Forelimb muscle (tissue), 1 donor: Measurements from ENCODE around the gene CBFA2T2. TPM values are rescaled to one million over a fixed set of nuclear protein-coding genes. Genes with fewer than 3 reads are reported as not detected.
A peak's percentile ranks its signal among the peaks of the same experiment; 100 is the strongest.
"Not testable (repeated sequence)": the region's sequence is repeated elsewhere in the genome, so short reads cannot be mapped to it uniquely, and the experiment has no call there.

Experiments
- DNase-seq: peaks from one replicate; pipeline ENCODE4 v3.0.0-alpha.2; 2013; ENCODE audit warnings: low read depth
- polyA plus RNA-seq: library from polyadenylated mRNA; unstranded; fragments of 120-200 nt; gene quantifications from one replicate; pipeline ENCODE4 v1.2.1, GENCODE V29; 2013; ENCODE audit not compliant: insufficient read length

CBFA2T2 gene
- polyA plus RNA-seq, 1 donor, result 17.5 TPM

GRCh38 chr20:33549229-33549999 lies 59.5 kb downstream of the CBFA2T2 start:
- no peak for DNase-seq

GRCh38 chr20:33551778-33552177 lies 61.9 kb downstream of the CBFA2T2 start:
- DNase-seq, result no peak

GRCh38 chr20:33552519-33552918 lies 62.6 kb downstream of the CBFA2T2 start:
- DNase-seq, result no peak

- DNase-seq, result no peak
Measured at GRCh38 chr20:33553516-33553915, 63.6 kb downstream of the CBFA2T2 start.

GRCh38 chr20:33554914-33555420 lies 65.1 kb downstream of the CBFA2T2 start:
- no peak for DNase-seq

DNA sequence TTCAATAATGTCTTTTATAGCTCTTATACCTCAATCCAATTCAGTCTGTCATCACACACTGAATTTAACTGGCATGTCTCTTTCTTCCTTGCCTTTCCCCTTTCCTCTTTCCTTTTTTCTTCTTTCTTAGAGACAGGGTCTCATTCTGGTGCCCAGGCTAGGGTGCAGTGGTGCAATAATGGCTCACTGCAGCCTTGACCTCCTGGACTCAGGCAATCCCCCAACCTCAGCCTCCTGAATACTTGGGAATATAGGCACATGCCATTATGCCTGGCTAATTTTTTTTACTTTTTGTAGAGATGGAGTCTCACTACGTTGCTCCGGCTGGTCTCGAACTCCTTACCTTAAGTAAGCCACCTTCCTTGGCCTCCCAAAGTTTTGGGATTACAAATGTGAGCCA lies 65.9 kb downstream of the CBFA2T2 start:
- DNase-seq, result no peak

- no peak for DNase-seq
Measured at GRCh38 chr20:33556246-33556645, 66.3 kb downstream of the CBFA2T2 start.

- no peak for DNase-seq
Measured at GRCh38 chr20:33558348-33559144, 68.7 kb downstream of the CBFA2T2 start.

DNA sequence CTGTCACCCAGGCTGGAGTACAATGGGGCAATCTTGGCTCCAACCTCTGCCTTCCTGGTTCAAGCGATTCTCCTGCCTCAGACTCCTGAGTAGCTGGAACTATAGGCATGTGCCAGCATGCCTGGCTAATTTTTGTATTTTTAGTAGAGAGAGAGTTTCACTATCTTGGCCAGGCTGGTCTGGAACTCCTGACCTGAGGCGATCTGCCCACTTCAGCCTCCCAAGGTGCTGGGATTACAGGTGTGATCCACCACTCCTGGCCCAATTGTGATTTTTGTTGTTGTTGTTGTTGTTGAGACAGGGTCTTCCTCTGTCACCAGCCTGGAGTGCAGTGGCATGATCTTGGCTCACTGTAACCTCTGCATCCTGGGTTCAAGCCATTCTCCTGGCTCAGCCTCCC lies 69.3 kb downstream of the CBFA2T2 start:
- no peak for DNase-seq

GRCh38 chr20:33560026-33560425 lies 70.1 kb downstream of the CBFA2T2 start:
- DNase-seq, result no peak

DNA sequence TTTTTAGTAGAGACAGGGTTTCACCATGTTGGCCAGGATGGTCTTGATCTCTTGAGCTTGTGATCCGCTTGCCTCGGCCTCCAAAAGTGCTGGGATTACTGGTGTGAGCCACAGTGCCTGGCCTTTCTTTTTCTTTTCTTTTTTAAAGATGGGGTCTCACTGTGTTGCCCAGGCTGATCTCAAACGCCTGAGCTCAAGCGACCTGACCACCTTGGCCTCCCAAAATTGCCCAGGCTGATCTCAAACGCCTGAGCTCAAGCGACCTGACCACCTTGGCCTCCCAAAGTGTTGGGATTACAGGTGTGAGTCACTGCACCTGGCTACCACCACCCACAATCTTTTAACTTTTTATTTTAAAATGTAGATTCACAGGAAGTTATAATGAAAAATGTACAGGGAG lies 71.2 kb downstream of the CBFA2T2 start:
- DNase-seq, result not testable (repeated sequence)

- peak; percentile 90 for DNase-seq
Measured at GRCh38 chr20:33561692-33562601, 72.1 kb downstream of the CBFA2T2 start.

DNA sequence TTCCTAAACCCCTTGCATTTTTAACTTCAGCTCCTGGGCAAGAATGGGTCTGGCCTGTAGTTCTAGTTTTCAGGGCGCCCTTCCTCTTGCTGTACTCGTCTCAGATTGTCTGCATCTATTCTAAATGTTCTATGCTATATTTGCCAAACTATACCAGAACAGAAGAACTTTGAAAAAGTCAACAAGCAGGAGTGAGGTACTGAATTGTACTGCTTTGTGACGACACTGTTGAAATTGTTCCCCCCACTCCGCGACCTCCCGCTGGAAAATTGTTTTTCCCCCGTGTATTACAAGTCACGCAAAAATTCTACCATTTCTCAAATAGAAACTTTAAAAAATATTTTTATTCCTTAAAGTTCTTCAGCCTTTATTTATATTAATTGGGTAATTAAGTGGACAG lies 73.9 kb downstream of the CBFA2T2 start:
- DNase-seq, result no peak

GRCh38 chr20:33566781-33567603 lies 77.1 kb downstream of the CBFA2T2 start:
- no peak for DNase-seq

DNA sequence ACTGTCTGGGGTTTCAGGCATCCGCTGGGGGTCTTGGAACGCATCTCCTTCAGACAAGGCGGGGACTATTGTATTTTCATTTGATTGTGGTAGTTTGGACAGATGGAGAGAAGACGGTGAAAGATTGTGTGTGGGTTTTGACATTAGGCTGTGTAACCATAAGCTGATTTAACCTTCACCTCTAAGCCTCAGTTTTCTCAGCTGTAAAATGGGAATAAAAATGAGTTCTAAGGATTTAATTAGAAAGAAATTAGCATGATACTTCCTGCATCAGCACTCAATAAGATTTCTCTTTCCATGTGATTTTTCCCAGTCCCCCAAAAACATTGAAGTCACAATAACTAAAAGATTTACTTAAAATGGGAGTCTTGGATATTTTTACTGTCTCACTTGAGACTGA lies 78.1 kb downstream of the CBFA2T2 start:
- DNase-seq, result no peak

- no peak for DNase-seq
Measured at GRCh38 chr20:33568378-33568777, 78.5 kb downstream of the CBFA2T2 start.

- no peak for DNase-seq
Measured at GRCh38 chr20:33568868-33569801, 79.2 kb downstream of the CBFA2T2 start.

DNA sequence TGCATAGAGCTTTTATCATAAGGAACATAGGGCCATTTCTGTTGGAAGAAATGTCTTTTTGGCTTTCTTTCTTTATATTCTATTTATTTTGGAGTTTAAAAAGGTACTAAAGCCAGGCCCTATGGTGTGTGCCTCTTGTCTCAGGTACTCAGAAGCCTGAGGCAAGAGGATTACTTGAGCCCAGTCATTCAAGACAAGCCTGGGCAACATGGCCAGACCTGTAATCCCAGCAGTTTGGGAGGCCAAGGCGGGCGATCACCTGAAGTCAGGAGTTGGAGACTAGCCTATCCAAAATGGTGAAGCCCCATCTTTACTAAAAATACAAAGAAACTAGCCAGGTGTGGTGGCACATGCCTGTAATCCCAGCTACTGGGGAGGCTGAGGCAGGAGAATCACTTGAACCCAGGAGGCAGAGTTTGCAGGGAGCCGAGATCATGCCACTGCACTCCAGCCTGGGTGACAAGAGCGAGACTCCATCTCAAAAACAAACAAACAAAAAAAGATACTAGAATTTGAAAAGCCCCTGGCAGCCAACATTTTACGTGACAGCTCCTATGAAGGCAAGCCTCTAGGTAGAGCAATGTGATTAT lies 80.0 kb downstream of the CBFA2T2 start:
- DNase-seq, result no peak

GRCh38 chr20:33570743-33571142 lies 80.8 kb downstream of the CBFA2T2 start:
- DNase-seq, result no peak
